T-helper 1 cell treated with Interleukin-12 subunit alpha and Interleukin-12 subunit beta and Interleukin-4 antibody, amounts not matched to agents 30 ng/mL and 1 ng/mL, for 36 hours (primary cell): ENCODE measurements around the gene VAPB. TPM values are rescaled to one million over a fixed set of nuclear protein-coding genes. Genes with fewer than 3 reads are reported as not detected.

Experiments
- intact Hi-C: fragments of 100-400 bp; cut with micrococcal nuclease; formaldehyde crosslinking; loops from one replicate; pipeline ENCODE4 v1.15.1; 2024
- total RNA-seq: library from RNA; stranded (reverse); gene quantifications from 2 replicates; pipeline ENCODE4 v1.2.3, GENCODE V29; 2022

VAPB gene
- total RNA-seq, 1 donor from 2014 or later = 32.4 TPM

DNA sequence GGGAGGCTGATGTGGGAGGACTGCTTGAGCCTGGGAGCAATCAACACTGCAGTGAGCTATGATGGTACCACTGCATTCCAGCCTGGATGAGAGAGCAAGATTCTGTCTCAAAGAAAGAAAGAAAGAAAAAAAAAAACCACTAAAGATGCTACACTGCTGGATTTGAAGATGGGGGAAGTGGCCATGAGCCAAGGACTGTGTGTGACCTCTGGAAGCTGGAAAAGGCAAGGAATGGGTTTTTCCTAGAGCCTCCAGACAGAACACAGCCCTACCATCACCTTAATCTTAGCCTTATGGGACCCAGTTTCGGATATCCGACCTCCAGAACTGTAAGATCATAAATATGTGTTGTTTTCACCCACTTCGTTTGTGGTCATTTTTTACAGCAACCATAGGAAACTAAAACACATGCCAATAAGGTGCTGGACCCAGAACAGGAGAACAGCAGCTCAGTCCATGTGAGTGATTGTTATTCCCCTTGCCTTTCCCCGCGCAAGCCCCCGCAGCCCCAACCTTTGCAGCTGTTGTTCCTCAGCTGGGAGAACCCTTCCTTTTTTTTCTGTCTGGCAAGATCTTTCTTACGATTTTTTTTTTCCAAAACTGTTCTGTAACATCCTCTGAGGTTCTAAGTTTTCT lies 11.1 kb upstream of the VAPB start:
- intact Hi-C loops = no loop called here

DNA sequence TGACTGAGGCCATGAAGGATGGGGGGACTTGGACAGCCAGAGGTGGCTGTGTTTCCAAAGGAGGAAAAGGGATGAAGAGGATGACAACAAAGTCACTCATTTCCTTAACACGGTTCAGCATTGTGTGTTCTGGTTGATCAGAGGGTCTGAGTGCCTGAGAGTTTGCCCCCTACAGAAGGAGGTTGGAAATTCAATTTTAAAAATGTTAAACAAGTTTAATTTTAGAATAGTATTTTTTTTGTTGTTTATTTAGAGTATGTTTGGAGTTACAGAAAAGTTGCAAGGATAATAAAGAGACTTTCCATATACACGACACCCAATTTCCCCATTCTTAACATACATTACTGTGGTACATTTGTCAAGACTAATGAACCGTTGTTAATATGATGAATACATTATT lies 10.3 kb upstream of the VAPB start:
- intact Hi-C loops = no loop called here

DNA sequence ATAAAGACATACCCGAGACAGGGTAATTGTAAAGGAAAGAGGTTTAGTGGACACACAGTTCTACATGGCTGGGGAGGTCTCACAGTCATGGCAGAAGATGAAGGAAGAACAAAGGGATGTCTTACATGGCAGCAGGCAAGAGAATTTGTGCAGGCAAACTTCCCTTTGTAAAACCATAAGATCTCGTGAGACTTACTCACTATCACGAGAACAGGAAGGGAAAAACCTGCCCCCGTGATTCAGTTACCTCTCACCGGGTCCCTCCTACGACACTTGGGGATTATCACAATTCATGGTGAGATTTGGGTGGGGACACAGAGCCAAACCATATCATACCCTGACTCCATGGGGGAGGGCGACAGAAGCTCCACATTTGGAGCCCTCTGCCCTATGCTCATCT lies 7.4 kb upstream of the VAPB start:
- intact Hi-C loops = no loop called here

DNA sequence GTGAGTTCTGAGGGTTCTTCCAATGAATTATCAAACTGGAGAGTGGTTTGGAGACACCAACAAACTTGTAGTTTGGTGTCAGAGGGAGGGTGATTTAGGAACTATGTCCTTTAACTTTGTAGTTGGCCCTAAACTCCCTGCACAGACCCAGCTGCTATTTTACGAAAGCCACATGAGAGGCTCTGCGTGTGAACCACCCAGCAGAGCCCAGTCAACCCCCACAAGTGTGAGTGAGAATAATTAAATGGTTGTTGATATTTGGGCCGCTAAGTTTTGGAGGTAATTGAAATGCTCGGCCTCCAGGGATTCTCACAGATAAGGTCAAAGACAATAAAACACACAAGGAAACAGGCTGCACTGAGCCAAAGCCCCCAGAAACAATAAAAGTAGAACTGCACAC lies 6.9 kb upstream of the VAPB start:
- intact Hi-C loops = no loop called here

DNA sequence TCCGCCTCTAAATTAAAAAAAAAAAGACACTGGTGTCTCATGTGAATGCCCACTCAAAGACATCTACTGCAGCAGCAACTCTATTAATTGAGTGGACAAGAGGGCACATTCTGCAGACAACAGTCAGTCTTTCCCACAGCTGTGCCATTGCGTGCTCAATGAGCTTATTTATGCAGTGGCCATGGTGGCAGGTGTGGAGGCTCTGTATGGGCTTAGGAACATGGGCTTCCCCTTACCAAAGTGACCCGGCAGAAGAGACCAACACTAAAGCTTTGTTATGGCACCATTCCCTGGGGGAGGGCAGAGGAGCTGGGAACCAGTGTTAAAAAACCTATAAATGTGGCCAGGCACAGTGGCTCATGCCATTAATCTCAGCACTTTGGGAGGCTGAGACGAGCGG lies 4.2 kb upstream of the VAPB start:
- intact Hi-C loops = loop anchor here (5.0 kb wide), 2 partner anchors 668 to 768 kb away; no protein-coding TSS in a partner anchor

DNA sequence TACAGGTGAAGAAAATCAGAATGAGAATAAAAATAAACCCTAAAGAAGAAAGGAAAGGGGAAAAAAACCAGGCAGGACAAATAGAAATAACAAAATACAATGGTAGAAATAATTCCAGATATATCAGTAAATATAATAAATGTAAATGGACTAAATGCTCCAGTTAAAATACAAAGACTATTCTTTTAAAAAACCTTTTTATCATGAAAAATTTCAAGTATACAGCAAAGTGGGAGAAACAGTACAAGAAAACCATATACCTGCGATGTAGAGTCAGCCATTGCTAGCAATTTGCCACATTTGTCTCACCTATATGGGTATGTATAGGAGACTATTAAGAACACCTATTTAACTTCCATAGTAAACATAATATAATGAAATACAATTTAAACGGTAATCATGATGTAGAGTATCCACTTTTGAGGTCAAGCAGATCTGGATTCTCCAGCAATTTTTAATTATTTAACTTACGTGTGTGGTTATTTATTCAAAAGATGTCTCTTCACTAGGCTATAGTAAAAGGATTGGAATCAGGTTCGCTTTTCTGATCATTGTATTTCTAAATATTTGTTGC lies 914 bp upstream of the VAPB start:
- intact Hi-C loops = loop anchor here (1.0 to 5.0 kb wide), 9 partner anchors 59 to 995 kb away; partner anchors contain the start of genes ATP5F1E and NELFCD

DNA sequence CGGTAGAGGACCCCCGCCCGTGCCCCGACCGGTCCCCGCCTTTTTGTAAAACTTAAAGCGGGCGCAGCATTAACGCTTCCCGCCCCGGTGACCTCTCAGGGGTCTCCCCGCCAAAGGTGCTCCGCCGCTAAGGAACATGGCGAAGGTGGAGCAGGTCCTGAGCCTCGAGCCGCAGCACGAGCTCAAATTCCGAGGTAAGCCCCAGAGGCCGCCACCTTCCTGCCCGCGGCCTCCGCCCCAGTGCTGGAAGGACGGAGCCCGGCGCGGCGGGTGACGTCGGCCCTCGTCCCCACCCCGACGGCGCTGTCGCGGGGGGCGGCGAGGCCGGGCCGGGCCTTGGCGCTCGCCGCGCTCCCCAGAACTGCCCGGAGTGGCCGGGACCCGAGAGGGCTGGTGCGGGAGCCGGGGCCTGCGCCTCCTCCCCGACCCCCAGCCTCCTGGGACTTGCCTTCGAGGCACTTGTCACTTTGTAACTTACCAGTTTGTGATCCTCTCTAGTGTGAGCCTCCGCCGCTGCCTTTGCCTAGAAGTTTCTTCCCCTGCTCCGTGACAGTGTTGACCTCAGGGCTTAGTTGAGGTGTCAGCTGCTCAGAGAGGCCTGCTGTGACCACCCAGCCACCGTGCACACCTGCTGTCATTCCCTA lies 417 bp downstream of the VAPB start:
- intact Hi-C loops = loop anchor here (1.0 to 5.0 kb wide), 12 partner anchors 19 to 997 kb away; partner anchors contain the start of genes ATP5F1E, NELFCD and PRELID3B

DNA sequence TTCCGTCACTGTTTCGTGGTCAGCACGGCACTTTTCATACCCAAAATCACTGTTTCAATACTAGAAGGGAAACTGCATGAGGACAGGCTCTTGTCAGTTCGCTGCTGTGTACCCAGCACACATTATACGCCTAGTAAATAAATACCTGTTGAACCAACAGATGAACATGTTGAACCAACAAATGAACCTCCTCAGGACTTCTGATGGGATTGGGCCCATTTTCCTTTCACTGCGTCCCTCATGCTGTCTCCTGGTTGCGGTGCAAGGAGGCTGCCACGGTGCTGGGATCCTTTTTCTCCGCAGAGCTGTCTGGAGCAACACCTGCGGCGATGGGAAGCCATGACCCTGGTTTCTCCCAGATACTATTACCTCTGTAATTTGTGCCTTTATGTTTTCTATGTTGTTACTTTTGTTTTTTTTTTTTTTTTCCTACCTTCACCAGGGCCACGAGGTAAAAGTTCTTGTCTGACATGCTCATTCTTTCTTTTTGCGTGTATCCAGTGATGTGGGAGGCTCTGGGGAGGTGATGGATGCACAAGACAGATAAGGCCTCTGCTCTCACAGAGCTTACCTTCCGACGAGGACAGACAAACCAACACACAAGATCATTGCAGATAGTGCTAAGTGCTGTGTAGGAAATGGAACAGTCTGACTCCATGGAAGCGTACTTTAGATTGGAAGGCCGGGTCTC lies 1.1 kb downstream of the VAPB start:
- intact Hi-C loops = loop anchor here (1.0 to 5.0 kb wide), 12 partner anchors 18 to 997 kb away; partner anchors contain the start of genes ATP5F1E, NELFCD and PRELID3B

DNA sequence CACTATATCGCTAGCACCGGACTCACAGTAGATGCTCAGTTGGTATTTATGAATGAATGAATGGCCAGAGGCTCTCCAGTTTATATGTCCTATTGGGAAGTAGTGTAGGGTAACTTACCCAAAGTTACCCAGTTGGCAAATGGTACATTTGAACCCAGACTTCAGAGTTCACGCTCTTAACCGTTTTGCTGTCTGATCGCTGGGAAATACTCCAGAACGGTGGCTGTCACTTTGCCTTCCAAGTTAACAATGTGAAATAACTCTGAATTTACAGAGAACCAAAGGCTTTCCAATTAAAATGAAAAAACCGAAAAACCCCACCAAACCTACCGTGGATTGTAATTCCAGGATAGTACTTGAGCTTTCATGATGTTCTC lies 1.6 kb downstream of the VAPB start:
- intact Hi-C loops = no loop called here

DNA sequence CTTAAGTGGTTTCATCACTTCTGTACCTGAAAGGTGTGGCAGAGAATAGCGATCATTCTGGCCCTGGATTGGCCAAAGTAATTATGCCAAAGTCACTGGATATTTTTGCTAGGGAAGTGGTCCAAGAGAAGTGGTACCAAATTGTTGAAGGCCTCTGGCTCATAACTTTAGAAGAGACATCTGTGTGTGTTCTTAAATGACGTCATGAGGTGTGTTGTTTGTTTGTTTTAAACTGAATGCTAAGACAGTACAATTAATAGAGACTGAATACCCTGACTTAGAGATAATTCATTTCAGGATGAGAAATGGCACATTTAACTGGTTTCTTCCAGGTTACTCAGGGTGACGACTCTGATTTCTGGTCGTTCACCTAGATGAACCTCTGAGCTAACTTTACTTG lies 3.3 kb downstream of the VAPB start:
- intact Hi-C loops = no loop called here

DNA sequence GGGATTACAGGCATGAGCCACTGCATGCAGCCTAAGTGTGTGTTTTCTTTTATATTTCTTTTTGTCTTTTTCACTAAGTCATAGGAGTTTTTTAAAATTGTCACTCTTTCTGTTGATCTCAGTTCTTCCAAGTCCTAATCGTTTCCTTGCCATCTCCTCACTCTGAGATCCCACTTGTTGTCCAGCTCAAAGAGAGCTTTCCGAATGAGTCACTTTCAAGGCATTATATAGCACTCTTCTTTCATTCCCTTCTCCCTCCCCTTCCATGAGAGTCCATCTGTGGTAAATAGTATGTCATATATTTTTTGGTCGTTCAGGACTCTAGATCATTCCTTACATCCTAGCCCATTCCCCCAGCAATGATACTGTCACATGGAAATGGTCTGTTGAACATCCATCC lies 4.3 kb downstream of the VAPB start:
- intact Hi-C loops = no loop called here

DNA sequence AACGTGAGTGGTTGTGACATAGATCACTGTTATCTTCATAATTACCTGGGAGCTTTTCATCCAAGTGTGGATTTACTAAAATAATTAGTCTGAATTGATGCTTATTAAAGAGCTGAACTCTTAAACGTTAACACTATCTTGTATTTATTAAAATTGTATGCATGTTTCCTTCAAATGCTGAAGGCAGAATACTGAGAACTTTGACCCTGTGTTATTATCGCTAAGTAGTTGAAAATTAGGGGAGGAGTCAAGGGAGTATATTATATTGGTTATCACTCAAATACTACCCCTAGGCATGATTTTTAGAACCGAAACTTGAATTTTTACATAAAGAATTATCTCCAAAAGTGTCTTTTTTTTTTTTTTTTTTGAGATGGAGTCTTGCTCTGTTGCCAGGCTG lies 5.8 kb downstream of the VAPB start:
- intact Hi-C loops = no loop called here

DNA sequence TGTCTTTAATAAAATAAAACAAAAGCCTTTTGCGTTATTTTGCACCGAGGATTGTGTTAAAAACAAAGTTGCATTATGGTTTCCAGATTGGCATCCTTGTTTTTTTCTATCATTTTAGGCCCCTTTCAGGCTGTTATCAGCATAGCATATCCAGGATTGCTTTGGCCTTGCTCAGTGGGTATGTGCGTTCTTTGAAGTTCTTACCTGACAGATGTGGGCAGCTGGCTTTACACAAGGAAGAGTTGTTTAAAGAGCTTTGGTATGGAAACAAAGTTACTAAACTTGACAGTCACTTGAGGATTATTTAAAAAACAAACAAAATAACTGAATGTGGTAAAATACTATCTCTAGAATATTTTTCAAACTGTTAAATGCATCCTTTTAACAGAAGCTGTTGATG lies 6.6 kb downstream of the VAPB start:
- intact Hi-C loops = no loop called here

DNA sequence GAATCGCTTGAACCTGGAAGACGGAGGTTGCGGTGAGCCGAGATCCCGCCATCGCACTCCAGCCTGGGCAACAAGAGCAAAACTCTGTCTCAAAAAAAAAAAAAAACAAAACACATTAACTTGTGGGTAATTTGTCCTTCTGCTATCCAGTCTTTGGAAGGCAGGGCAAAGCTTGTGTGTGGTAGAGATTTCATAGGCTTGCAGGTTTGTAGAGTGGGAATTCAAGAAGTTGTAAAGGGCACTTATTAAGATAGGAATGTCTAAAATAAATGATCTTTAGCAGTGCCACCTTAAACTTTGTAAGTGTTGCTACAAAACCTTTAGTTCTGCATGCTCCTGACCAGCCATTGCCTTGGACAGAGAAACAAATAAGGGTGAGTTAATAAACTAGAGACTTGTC lies 8.4 kb downstream of the VAPB start:
- intact Hi-C loops = no loop called here

DNA sequence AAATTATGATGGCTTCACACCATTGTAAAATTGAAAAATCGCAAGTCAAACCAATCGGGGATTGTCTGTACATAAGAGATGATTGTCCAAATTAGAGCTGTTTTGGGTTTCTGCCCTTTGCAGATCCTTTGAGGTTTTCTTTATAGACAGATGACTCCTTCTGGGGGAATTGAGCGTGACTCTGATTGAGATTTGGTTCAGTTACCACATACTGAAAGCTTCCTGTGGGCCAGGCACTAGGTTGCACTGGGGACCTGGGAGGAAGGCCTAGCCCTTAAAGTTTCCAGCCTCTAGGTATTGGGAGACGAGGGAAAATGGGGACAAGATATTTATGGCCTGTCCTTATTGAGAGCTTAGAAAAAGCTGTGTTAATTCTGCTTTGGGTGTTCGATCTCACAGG lies 9.2 kb downstream of the VAPB start:
- intact Hi-C loops = no loop called here

DNA sequence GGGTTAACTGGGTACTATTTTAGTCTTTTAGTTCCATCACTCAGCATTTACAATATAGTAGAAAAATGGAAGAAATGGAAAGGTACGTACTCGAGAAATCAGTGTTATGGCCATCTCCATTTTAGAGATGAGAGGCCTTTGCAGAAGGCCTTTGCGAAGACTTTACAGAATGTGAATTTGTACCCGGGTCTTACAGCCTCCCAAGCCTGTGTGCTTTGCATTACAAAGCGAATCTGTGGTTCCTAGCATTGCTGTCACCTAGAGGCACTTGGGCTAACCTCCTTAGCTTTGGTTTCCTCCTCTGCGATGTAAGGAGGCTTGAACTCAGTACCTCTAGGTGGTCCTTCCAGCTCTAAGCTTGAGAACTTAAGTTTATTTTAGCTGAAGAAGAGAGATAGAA lies 10.9 kb downstream of the VAPB start:
- intact Hi-C loops = loop anchor here (1.0 kb wide), 1 partner anchor 8 kb away; no protein-coding TSS in a partner anchor

DNA sequence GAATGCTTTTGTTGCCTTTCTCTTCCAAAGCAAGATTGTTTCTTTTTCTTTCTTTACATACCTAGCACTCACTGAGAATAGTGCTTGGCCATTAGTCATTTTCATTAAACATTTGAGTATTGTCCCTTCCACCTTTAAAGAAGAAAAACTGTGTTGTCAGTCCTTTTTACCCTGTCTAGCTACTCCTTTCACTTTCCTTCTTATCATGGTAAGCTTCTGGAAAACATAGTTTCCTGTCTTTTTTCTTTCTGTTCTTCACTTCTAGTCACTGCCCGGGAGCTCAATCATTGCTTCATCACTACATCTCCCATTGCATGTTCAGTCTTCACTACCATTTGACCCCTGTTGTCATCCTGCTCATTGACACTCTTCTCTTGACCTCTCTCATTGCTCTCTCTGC lies 12.1 kb downstream of the VAPB start:
- intact Hi-C loops = no loop called here

DNA sequence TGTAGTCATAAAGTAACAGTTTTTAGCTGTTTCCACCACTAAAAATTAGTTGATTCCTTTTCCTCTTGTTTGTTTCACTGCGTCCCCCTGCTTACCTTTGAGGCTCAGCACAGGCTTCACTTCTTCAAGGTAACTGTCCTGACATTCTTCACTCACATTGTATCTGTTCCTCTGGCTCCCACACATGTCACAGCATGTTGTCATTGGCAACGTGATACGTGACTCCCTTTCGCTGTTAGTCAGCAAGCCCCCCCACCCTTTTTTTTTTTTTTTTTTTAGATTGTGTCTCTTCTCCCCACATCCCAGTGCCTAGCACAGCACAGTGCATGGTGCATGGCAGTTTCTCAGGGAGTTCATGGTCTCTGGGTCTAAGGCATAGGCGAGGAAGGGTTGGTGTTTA lies 13.3 kb downstream of the VAPB start:
- intact Hi-C loops = no loop called here

DNA sequence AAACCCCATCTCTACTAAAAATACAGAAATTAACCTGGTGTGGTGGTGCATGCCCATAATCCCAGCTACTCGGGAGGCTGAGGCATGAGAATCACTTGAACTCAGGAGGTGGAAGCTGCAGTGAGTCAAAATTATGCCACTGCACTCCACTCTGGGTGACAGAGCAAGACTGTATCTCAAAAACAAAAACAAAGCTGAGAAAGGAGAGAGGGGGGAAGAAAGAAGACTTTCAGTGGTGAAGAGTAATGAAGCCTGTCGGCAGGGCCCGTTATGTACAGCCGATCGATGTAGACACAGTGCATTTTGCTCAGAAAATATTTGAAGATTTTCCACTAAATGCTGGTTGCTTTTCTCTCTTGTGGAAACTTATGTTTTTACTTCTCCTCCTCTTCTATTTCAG lies 13.8 kb downstream of the VAPB start:
- intact Hi-C loops = no loop called here

DNA sequence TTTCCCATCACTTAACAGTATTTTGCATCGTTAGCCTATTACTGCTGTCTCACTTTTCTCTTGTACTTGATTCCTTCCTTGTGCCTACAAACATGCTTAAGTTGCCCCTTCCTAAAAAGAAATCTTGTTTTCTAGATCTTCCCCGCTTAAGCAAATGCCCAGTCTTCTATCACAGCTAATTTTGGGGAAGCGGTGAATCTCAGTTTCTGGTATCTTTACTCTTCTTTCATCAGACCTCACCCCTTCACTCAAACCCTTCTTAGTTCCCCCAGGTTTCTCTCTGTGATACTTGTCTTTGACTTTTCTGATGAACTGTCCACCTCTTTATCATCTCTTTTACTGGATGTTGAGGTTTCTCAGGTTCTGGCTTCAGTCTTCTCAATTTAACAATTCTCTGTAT lies 14.2 kb downstream of the VAPB start:
- intact Hi-C loops = no loop called here

DNA sequence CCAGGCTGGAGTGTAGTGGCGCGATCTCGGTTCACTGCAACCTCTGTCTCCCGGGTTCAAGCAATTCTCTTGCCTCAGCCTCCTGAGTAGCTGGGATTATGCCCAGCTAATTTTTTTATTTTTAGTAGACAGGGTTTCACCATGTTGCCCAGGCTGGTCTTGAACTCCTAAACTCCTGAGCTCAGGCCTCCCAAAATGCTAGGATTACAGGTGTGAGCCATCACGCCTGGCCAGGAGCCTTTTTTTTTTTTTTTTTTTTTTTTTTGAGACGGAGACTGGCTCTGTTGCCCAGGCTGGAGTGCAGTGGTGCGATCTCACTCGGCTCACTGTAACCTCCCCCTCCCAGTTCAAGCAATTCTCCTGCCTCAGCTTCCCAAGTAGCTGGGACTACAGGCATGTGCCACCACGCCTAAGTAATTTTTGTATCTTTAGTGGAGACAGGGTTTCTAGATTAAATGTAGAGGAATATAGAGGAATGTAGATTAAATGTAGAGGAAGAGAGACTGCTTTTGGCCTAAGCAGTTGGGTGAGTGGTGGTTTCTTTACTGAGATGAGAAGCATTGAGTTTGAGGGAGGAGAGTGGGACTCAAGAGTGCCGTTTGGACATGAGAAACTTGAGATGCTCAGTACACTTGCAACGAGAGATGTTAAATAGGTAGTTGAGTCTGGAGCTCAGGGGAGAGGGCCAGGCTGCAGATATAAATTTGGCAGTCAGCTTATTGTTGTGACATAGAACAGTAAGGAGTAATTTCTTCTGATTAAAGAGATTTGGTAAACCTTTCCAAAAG lies 16.7 kb downstream of the VAPB start:
- intact Hi-C loops = loop anchor here (5.0 kb wide), 1 partner anchor 42 kb away; no protein-coding TSS in a partner anchor
